NB4 (cell line): Measurements from ENCODE around the gene RGPD8.

Experiments used
- CTCF ChIP-seq: IDR thresholded peaks from one replicate; pipeline ENCODE4 v1.5.1; 2012; ENCODE audit warnings: low read depth, low read length
- MAX ChIP-seq: IDR thresholded peaks from 2 replicates; pipeline ENCODE4 v1.6.1; 2011; ENCODE audit warnings: low read depth, low read length
- MYC ChIP-seq: IDR thresholded peaks from 2 replicates; pipeline ENCODE4 v1.6.1; 2011; ENCODE audit warnings: low read depth, low read length
- POLR2A ChIP-seq: IDR thresholded peaks from 2 replicates; pipeline ENCODE4 v1.6.1; 2011; ENCODE audit warnings: mild to moderate bottlenecking; ENCODE audit not compliant: insufficient read length; ENCODE audit errors: extremely low read depth

GRCh38 chr2:112454586-112454985 lies 21.1 kb upstream of the RGPD8 start:
- no peak for TF ChIP-seq POLR2A
- no peak for TF ChIP-seq CTCF
- no peak for TF ChIP-seq MAX
- TF ChIP-seq MYC = no peak
